HG03378 (cell line): ENCODE results near the gene RIPK4.

Experiments
- ATAC-seq: cut with Tn5 transposase; IDR thresholded peaks from one replicate; pipeline ENCODE4 v1.9.1; 2021; ENCODE audit warnings: mild to moderate bottlenecking, moderate library complexity; ENCODE audit not compliant: unreplicated experiment

Gene RIPK4

GRCh38 chr21:41770901-41771624, 4.2 kb upstream of the RIPK4 start:
- no peak for ATAC-seq

GRCh38 chr21:41769933-41770332, 3.1 kb upstream of the RIPK4 start:
- ATAC-seq = no peak

- ATAC-seq = no peak
These were observed 2.7 kb upstream of the RIPK4 start for GRCh38 chr21:41769521-41769920.

- ATAC-seq = no peak
These were observed 2.3 kb upstream of the RIPK4 start for GRCh38 chr21:41769111-41769510.

GRCh38 chr21:41768437-41769042, 1.7 kb upstream of the RIPK4 start:
- ATAC-seq = no peak

GRCh38 chr21:41767606-41768436, 969 bp upstream of the RIPK4 start:
- no peak for ATAC-seq

GRCh38 chr21:41765973-41766882, 624 bp downstream of the RIPK4 start:
- ATAC-seq = no peak

GRCh38 chr21:41765420-41765821, 1.4 kb downstream of the RIPK4 start:
- no peak for ATAC-seq

GRCh38 chr21:41764558-41765419, 2.1 kb downstream of the RIPK4 start:
- ATAC-seq = no peak

- ATAC-seq = no peak
These were observed 2.9 kb downstream of the RIPK4 start for GRCh38 chr21:41763996-41764395.

- no peak for ATAC-seq
These were observed 3.4 kb downstream of the RIPK4 start for GRCh38 chr21:41763398-41763931.

GRCh38 chr21:41762753-41763152, 4.1 kb downstream of the RIPK4 start:
- no peak for ATAC-seq

- ATAC-seq = no peak
These were observed 4.8 kb downstream of the RIPK4 start for GRCh38 chr21:41761934-41762635.

- no peak for ATAC-seq
These were observed 5.5 kb downstream of the RIPK4 start for GRCh38 chr21:41761211-41761933.

- no peak for ATAC-seq
These were observed 6.4 kb downstream of the RIPK4 start for GRCh38 chr21:41760411-41760810.

GRCh38 chr21:41759926-41760325, 6.9 kb downstream of the RIPK4 start:
- ATAC-seq = no peak

GRCh38 chr21:41759214-41759840, 7.5 kb downstream of the RIPK4 start:
- no peak for ATAC-seq

- ATAC-seq = no peak
These were observed 8.3 kb downstream of the RIPK4 start for GRCh38 chr21:41758550-41758949.
